Activated CD4-positive, alpha-beta T cell treated with anti-CD3 and anti-CD28 coated beads for 48 hours (primary cell): ENCODE measurements around the gene TSC22D2.

ENCODE experiments used
- DNase-seq: peaks from one replicate; pipeline ENCODE4 v3.0.0-alpha.2; 2020

TSC22D2 gene

DNA sequence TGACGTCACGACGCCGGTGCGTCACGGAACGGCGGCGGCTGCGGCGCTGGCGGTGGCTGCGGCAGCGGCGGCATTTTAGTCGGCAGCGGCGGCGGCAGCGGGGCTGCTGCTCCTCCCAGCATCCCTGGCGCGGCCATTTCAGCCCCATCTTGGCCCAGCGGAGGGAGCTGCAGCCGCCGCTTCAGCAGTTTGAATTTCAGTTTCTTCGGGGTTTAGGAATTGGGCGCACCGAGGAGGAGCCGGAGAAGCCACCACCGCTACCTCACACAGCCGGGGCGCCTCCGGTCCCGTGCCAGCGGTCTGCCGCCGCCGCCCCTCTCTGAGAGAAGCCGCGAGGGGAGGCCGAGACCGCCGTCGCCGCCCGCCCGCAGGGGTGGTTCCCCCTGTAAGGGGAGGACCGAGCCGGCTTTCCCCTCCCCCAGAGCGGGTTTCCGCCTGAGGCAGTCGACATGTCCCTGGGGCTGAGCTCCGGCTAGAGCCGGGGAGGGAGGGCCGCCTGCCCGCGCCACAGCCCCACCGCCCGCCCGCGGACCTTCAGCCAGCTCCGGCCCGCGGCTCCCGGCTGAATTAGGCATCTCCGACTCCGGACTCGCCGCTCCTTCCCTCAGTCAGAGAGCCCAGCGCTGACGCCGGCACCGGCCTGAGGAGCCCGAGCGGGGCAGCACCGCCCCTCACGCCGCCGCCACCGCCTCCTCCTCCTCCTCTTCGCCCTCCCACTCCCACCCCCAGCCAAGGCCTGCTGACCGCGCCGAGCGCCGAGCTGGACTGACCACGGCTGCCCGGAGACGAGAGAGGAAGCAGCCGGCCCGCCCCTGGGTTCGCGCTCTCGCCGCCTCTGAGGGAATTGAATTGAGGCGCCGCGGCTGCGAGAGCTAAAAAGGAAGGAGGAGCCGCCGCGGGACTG lies at the start of gene TSC22D2:
TSC22D2 (plus strand) TSS at position 78 of the 904 bp plus-strand sequence. CDS start 1,053 bp downstream, outside the sequence.
- DNase-seq, result peak; percentile 97

DNA sequence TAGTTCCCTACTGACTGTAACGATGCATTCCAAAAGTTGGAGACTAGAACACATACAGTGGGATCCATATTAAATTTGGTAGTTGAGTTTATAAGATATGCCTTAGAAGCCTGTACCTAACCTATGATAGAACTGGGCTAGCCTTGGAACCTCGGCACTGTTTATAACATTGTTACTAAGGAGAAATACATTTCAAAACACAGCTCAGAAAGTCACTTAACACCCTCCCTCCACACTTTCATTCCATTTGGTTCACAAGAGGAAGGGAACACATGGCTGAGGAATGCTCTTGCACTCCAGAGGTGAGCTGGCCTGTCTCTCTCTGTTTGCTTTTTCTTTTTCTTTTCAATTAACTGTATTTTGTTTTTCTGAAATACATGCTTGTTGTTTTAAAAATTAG lies 48.7 kb upstream of the TSC22D2 start:
- no peak for DNase-seq

DNA sequence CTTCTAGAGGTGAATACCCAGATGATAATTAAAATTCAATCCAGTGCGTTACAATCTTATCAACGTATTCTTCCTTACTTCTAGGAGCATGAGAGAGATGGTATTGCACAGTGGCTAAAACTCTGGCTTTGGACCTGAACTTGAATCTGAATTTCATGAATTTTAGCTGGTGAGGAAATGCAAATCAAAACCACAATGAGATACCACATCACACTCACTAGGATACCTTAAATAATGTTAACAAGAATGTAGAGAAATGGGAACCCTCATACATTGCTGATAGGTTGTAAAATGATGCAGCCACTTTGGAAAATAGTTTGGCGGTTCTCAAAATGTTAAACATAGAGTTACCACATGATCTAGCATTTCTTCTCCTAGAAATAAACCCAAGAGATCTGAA lies 47.1 kb upstream of the TSC22D2 start:
- DNase-seq, result no peak

DNA sequence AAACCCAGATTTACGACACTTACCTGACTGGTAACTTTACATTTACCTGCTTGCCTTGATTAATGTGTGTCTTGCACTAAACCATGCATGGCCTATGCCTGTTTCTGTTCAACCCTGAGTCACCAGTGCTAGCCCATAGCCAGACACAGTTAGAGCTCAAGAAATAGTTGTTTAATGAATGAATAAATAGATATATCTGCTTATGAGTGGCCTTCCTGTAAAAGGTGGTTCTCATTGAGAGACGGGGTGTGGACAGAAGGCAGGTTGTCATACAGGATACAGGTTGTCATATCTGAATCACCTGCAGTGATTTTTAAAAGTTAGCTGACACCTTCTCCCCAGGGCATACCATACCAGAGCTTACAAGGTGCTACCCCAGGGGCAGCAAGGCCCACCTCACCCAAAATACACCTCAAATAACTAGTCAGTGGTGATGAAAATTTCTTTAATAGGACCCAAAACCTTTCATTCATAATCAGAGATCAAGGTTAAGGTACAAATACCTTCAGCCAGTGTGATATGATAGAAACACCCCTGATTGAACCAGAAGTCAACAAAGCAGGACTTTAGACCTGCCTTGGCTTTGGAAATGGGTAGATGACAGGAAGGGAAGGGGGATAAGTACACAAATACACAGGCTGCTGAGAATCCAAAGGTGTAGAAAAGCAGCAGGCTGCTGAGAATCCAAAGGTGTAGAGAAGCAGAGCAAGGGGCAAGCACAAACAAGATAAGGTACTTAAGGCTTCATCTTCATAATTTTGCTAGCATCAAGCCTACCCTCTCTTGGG lies 45.4 kb upstream of the TSC22D2 start:
- DNase-seq, result no peak

DNA sequence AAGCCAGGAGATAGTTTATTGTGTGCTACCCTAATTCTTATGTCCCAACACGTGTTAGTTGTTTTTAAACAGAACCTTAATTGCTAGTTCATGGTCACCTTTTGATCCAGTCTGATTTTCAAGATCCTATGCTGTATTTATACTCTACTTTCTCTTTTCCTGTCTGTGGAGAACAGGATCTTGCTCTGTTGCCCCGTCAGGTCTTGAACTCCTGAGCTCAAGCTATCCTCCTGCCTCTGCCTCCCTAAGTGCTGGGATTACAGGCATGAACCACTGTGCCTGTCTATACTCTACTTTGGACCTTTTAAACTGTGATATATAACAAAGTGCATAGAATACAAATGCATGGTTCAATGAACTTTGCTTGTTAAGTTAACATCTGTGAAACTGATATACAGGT lies 44.7 kb upstream of the TSC22D2 start:
- no peak for DNase-seq

DNA sequence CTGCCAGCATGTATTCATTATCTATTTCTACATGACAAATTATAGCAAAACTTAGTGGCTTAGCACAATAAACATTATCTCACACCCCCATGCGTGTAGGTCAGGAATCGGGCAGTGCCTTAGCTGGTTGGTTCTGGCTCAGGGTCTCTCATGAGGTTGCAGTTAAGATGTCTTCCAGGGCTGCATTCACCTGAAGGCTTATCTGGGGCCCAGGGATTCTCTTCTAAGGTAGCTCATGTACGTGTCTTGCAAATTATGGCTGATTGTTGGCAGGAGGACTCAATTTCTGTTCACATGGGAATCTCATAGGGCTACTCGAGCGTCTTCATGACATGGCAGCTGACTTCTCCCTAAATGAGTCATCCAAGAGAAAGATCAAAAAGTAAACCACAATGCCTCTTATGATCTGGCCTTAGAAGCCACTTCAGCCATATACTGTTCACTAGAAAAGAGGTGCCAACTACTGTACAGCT lies 42.9 kb upstream of the TSC22D2 start:
- no peak for DNase-seq

DNA sequence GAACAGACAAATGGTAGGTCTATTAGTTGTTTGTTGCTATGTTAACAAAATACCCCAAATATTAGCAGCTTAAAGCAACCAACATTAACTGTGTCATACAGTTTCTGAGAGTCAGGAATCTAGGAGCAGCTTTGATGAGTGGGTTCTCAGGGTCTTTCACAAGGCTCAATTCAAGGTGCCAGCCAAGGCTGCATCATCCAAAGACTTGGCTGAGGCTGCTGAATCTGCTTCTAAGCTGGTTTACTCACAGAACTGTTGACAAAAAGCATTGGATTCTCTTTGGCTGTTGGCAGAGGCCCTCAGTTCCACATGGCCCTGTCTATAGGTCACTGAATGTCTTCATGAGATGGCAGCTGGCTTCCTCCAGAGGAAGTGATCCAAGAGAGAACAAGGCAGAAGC lies 40.3 kb upstream of the TSC22D2 start:
- DNase-seq, result no peak

DNA sequence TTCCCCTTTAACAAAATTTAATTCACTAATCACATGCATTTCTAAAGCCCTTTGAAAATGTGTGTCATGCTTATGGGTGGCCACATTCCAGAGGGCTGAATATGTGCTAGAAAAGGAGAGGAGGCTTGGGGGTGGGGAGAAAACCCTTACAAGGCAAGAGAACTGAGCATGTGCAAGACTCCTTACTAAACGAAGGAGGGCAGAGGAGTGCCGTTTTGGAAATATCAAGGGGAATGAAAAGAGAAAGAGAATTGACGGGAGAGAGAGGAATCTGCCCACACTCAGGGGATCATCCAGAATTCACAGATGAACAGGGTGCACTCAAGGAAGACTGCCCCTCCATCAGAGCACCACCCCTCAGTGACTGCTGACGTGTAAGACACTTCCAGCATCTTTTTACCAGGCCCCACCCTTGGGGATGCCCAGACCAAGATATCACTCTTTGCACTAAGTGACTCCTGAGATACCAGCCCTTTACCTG lies 37.9 kb upstream of the TSC22D2 start:
- no peak for DNase-seq

DNA sequence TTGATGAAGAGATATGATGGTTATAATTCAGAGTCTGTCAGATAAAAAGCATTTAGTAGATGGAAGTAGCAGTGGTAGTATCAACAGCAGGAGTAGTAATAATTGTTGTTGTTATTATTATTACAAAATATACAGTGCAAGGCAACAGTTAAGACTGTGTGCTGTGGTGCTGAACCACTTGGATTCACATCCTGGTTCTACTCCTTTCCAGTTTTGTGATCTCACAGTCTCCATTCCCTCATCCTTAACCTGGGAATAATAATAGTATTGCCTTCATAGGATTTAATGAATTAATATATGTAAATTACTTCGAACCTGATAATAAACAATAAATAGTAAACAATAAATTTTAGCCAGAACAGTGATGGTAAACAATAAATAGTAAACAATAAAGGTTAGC lies 37.1 kb upstream of the TSC22D2 start:
- DNase-seq, result no peak

DNA sequence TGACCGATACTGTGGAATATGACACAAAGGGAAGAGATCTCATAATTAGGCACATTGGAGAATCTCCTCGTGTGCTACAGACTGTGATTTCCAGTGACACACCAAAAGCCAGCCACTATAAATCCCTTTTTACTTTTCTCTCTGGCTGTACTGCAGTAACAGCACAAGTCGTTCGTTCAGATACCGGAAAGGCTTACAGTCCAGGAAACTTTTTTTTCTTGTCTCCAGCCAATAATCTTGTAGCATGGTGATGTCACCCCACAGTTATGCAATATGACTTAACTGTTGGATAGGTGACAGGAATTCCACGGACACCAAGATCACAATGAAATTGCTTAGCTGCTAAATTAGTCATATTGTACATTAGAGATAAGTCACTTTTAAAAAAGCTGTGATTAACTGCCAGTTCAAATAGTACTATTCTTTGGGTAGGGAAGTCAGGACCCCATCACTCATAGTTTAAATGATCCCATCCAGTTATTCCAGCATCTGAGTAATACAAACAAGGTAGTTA lies 36.3 kb upstream of the TSC22D2 start:
- no peak for DNase-seq

DNA sequence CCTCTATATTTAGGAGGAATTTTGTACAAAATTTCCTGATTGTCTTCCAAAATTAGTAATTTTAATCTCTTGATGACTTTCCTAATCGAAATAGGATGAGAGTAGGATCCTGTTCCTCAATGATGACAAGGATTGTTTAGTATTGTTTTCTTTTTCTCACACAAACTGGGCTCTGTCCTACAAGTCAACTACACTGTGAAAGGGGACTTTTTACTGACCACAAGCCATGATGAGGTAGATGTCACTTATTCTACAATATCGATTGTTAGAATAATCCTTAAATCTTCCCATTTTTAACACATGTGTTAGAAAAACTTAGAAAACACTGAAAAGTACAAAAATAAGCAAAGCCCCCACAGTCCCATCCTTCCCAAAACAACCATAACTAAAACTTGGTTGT lies 35.8 kb upstream of the TSC22D2 start:
- no peak for DNase-seq

DNA sequence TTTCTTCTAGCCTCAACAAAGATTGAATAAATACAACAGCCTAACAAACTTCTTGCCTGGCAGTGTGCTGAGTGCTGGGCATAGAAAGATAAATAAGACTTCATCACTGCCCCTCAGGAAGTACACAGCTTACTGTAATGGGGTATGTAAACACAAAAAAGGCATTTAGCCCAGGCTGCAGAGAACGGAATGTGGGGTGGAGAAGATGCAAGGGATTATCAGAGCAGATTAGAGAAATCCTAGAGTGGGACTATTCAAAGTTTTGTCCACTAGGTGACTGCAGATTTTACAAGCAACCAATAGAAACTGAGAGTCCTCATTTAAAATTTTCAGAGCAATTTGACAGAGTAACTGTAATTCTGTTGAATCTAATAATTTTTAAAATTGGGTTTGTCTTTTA lies 35.4 kb upstream of the TSC22D2 start:
- DNase-seq, result no peak

DNA sequence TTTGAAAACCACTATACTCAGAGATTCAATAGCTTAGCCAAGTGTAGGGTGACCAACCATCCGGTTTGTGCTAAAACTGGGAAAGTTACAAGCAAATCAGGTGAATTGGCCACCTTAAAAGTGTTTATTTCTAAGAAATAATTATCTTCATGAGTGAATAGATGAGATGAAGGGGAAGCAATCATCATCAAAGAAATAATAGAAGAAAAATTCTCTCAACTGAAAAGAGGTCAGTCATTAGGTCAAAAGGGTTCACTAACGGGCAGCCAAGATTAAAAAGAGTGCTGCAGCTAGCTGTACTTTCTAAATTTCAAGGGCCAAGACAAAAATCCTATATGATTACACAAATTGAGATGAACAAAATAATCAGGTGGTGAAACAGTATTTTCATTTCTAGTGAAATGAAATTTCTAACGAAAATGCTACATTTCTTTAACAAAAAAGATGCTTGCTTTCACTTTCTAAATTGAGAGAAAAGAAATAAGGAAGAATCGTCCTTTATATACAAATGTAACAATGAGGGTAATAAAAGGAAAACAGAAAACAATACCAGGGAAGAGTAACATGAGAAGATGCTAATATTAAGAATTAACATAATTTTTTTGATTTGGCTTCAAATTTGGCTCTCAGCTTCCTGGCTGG lies 34.7 kb upstream of the TSC22D2 start:
- DNase-seq, result no peak

DNA sequence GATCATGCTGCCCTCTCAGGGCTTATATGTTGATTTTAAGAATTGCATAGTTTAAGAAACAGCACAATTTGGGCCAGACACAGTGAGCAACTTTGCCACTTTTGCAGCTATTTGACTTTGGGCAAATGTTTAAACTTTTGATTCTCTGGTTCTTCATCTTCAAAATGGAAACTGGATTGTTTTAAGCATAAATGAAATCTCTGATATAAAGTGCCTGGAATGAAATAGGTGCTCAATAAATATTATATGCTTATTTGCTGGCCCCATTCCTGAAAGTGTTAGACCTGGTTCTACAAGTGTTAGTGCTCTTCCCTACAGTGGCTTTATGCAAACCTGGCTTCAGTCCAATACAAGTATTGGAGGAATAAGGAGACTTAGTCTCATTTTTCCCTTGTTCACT lies 33.1 kb upstream of the TSC22D2 start:
- no peak for DNase-seq

DNA sequence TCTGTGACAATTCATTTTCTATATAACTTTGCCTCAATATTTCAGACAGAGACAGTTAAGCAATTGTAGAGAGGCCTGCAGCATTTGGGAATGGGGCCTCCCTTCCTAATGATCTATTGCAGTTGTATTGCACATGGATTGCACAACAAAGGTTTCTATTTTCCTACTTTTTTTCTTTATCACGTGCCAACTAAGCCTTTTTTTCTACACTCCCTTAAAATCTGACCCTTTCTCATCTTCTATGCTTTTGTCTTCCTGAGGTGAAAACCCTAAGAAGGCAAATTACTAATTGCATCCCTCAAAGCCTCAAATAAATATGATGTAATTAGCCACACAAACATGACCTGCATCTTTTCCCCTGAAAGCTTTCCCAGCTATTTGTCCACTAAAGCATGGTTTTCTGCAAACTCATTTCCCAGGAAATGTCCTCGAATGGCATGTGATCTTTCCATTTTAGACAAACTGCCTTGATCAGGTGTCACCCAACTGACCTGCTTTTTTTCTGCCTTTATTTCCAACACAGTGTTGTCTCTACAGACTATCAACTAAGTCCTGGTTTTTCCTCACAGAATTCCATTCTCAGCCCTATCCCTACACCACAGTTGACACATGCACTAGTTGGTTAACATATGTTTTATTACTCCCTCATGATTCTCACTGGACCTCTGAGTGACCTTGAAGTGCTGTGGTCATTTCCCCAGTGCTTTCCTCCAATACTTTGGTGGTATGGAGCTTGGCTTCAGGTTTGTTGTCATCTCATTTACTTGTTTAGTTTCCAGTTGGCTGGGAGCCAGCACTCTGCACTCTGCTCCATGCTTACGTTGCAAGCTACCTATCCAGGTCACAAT lies 31.9 kb upstream of the TSC22D2 start:
- no peak for DNase-seq

DNA sequence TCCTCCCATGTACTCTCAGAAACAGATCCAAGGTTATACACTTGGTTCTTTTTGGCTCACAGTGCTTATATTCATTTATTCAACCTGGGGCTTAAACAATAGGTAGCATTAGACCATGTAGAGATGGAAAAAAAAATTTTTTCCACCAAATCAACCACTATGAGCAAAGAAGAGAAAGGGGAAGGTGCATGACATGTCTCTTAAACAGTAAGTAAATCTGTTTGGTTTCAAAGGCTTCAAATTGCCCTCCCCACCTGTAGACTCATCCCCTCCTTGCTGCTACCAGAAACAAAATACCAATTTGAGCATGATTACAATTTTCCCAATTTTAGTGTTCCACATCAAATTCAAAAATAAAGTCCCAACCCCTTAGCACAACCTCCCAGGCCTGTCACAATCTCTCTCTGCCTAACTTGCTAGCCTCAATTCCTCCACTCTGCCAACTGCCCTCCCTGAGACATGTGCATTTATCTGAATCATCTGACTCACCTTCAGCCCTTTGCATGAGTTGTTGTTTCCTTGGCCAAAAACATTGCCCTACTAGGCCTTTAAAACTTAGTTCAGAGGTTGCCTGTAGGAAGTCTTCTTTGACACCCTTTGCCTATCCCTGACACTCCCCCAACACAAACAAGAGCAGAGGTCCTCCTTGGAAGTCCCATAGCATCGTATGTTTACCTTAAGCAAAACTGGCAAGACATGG lies 30.3 kb upstream of the TSC22D2 start:
- DNase-seq, result no peak

DNA sequence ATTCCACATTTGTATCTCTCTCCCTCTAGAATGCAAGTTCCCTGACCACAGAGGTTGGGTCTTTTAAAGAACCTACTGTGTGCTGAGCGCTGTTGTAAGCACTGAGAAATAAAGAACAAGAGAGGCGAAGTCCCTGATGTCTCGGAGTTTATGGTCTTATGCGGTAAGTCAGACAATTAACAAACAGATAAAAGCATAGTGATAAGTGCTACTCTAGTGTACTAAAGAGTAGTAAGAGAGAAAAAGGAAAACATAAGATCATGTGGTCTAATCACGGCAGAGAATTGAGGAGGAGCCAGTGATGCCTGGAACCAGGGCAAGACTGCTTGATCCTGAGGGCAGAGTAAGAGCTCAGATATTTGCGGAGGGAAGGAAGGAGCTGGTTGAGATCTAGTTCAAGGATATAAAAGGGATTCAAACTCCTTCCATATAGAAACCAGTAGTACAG lies 29.8 kb upstream of the TSC22D2 start:
- DNase-seq, result no peak

DNA sequence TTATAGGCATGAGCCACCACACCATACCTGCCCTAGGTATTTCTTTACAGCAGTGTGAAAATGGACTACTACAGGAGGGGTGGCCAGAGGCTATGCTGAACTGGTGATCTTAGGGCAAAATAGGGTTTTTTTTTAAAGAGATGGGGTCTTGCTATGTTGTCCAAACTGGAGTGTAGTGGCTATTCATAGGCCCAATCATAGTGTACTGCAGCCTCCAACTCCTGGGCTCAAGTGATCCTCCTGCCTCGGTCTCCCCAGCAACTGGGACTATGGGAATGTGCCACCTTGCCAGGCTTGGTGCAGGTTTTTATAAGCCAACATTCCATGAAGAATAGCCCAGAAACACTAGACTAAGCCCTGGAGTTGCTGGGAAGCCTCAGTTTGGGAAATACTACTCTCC lies 28.6 kb upstream of the TSC22D2 start:
- DNase-seq, result no peak

DNA sequence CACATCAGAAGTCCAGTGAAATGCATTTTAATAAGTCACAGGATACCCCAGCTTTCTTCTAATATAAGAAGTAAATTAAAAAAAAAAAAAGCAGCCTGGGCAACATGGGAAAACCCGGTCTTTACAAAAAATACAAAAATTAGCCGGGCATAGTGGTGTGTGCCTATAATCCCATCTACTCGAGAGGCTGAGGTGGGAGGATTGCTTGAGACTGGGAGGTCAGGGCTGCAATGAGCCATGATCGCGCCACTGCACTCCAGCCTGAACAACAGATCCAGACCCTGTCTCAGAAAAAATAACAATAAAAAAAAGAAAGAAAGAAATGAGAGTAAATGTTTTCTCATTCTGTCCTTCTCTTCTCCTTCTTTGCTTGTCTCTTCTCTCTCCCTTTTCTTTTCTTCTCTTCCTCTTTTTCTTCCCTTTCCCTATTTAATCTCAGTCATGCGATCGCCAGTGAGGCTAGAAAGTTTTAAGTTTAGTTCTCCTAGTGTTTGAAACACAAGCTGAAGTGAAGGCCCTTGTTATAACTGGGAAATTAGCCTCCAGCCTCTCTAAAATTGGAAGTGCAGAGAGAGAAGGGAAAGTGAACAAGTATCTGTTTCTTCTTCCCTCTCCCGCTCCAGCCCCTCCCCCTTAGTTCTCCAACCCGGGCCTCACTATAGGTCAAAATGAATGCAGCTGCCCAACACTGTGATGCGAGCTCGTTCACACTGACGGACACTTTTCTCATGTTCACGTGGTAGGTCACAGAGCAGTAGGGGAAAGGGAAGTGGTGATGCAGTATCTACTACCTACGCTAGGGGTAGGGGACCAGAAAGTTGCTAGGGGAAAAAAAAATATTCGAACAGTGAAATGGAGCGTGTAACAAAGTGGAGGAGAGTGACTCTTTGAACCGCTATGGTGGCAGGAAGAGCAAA lies 23.5 kb upstream of the TSC22D2 start:
- peak; percentile 58 for DNase-seq
